HAP-1 (cell line): ENCODE data around the gene DUSP22.

Experiments used
- DNase-seq, 2 experiments: peaks; one replicate each; pipeline ENCODE4 v3.0.0-alpha.2; 2016 to 2020; ENCODE audit warnings: low spot score in 2 of 2
- H3K27me3 ChIP-seq: fragments of 250-450 bp; sonication (Bioruptor Pico); 2 replicates; pipeline ENCODE4 v1.5.1; 2020; ENCODE audit warnings: low read depth, mild to moderate bottlenecking, moderate library complexity
- H3K36me3 ChIP-seq: fragments of 250-450 bp; sonication (Bioruptor Pico); replicated peaks from 2 replicates; pipeline ENCODE4 v1.5.1; 2020; ENCODE audit warnings: mild to moderate bottlenecking
- H3K4me1 ChIP-seq: fragments of 250-450 bp; sonication (Bioruptor Pico); 2 replicates; pipeline ENCODE4 v1.5.1; 2020; ENCODE audit warnings: mild to moderate bottlenecking
- H3K4me3 ChIP-seq: fragments of 250-450 bp; sonication (Bioruptor Pico); 2 replicates; pipeline ENCODE4 v1.5.1; 2020; ENCODE audit warnings: mild to moderate bottlenecking, moderate library complexity
- H3K9me3 ChIP-seq: fragments of 250-450 bp; sonication (Bioruptor Pico); 2 replicates; pipeline ENCODE4 v1.5.1; 2020; ENCODE audit warnings: mild to moderate bottlenecking, moderate library complexity
- in situ Hi-C: fragments of 300-500 bp; cut with MboI; formaldehyde crosslinking; loops from 3 replicates; pipeline ENCODE4 v1.14.3; 2020; ENCODE audit warnings: low sequenced_read_pairs, inconsistent platforms, mixed read lengths

DUSP22 gene

GRCh38 chr6:341914-342831, 49.9 kb downstream of the DUSP22 start:
- Histone ChIP-seq H3K36me3 (no peaks in the 10 kb centered on the region), H3K4me1 (no peaks in the 10 kb centered on the region), H3K9me3 (peaks cover 16% of the 10 kb centered on the region), H3K27me3 (no peaks in the 10 kb centered on the region), H3K4me3 (no peak overlapping the region)
- in situ Hi-C loops, result no loop called here
- DNase-seq, result no peak

DNA sequence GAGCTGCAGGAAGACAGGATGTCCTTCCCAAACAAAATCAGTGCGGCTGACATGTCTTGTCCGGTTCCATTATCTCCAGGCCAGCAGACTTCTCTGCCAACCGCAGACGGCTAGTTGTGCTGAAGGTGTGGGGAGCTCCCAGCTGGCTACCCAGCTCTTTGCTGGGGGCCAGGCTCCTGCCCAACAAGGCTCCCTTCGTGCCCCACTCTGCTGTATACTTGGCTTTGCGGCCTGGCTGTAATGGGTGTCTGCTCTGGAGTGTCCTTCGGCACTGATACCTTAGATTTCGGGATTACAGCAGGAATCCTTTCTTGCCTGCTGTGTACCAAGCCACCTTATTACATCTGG, 50.5 kb downstream of the DUSP22 start:
- H3K4me1 ChIP-seq, result no peaks in the 10 kb centered on the region
- no peak overlapping the region for H3K4me3 ChIP-seq
- H3K9me3 ChIP-seq, result peaks cover 20% of the 10 kb centered on the region
- no peaks in the 10 kb centered on the region for H3K36me3 ChIP-seq
- in situ Hi-C loops, result no loop called here
- no peaks in the 10 kb centered on the region for H3K27me3 ChIP-seq
- no peak for DNase-seq

DNA sequence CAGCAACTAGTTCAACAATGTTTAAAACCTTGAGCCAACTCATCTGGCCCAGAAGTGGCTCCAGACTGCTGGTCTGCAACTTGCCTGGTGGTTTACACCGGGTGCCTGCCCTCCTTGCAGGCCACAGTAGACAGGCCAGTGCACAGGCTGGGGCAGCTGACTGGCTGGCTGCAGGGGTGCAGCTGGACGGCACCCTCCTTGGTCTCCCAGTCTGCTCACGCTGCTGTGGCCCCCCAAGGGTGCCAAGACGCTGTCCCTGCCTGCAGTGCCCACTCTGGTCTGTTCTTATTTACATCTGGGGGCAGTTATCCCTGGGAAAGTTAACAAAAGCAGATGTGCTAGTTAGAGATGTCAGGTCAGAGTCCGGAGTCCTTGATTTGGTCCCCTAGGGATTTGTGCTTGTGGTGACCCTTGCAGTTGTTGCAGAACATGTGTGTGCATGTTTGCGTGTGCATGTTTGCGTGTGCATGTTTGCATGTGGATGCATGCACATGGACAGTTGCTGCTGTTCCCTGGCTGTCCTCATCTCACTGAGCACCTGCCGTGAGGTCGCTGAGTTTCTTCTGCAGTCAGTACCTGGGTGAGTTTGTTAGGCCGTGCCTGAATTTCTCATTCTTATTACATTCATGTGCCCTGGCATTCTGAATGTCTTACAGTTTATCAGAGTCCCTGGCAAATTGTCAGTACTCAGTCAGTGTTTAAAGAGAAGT, 51.1 kb downstream of the DUSP22 start:
- Histone ChIP-seq H3K4me1 (no peaks in the 10 kb centered on the region), H3K36me3 (no peaks in the 10 kb centered on the region), H3K9me3 (peaks cover 20% of the 10 kb centered on the region), H3K4me3 (no peak overlapping the region), H3K27me3 (no peaks in the 10 kb centered on the region)
- in situ Hi-C loops, result no loop called here
- DNase-seq, result no peak

- Histone ChIP-seq H3K36me3 (no peaks in the 10 kb centered on the region), H3K4me1 (no peaks in the 10 kb centered on the region), H3K9me3 (peaks cover 20% of the 10 kb centered on the region), H3K4me3 (no peak overlapping the region), H3K27me3 (no peaks in the 10 kb centered on the region)
- DNase-seq, result no peak
- in situ Hi-C loops, result no loop called here
These were observed 51.9 kb downstream of the DUSP22 start for GRCh38 chr6:343960-344815.

DNA sequence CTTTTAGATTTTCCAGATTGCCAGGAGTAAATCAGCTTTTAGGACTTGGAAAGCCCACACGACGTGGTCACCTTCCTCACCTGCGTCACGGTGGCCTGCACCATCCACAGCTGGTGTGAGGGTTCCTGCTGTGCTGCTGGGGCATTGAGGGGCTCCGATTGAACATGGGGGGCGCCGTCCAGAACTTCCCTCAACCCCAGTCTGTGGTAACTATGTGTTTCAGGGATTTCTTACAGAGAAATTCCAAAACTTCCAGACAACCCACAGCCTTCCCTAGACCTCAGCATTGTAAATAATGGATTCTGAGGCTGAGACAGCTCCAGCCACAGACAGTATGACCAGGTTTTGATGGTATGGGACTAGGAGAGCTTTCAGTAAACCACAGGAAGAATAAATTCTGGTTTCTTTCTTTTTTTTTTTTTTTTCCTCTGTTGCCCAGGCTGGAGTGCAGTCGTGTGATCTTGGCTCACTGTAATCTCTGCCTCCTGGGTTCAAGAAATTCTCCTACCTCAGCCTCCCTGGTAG, 52.6 kb downstream of the DUSP22 start:
- H3K9me3 ChIP-seq, result peaks cover 19% of the 10 kb centered on the region
- H3K4me1 ChIP-seq, result no peaks in the 10 kb centered on the region
- no peak overlapping the region for H3K4me3 ChIP-seq
- DNase-seq, result no peak
- H3K27me3 ChIP-seq, result no peaks in the 10 kb centered on the region
- H3K36me3 ChIP-seq, result no peaks in the 10 kb centered on the region
- in situ Hi-C loops, result no loop called here

- H3K4me1 ChIP-seq, result no peaks in the 10 kb centered on the region
- no peak overlapping the region for H3K4me3 ChIP-seq
- no peak for DNase-seq
- H3K9me3 ChIP-seq, result peaks cover 16% of the 10 kb centered on the region
- no peaks in the 10 kb centered on the region for H3K27me3 ChIP-seq
- in situ Hi-C loops, result no loop called here
- H3K36me3 ChIP-seq, result no peaks in the 10 kb centered on the region
These were observed 53.6 kb downstream of the DUSP22 start for GRCh38 chr6:345747-346385.

DNA sequence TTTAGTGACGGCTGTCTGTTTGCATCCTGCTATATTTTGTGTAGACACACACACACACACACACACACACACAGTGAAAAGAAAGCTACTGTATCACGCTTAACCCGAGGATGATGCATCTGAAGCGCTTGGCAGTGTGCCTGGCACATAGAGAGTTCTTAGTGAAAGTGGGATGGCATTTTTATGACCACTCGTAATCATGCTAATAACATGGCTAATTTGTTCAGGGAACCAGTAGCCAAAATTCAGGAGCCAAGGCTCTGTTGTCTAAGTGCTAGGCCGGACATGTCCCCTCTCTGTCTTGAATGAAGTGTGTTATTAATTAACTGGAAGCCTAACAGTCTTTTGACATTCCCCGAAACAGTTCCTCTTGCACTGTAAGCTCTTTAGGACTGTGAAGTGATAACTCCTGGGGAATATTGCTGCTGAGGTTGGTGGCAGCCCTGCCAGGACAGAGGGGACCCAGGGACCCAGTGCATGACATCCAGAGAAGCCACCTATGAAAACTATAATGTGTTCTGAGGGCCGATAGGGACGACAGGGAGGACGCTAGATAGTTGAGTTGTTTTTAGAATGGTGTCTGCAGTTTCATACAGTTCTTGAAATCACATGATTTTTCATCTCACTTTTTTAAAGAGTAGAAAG, 54.2 kb downstream of the DUSP22 start:
- in situ Hi-C loops, result no loop called here
- Histone ChIP-seq H3K27me3 (no peaks in the 10 kb centered on the region), H3K4me1 (no peaks in the 10 kb centered on the region), H3K36me3 (no peaks in the 10 kb centered on the region), H3K4me3 (no peak overlapping the region), H3K9me3 (peaks cover 17% of the 10 kb centered on the region)
- no peak for DNase-seq

GRCh38 chr6:347232-347631, 54.9 kb downstream of the DUSP22 start:
- DNase-seq, result no peak
- H3K27me3 ChIP-seq, result no peaks in the 10 kb centered on the region
- in situ Hi-C loops, result no loop called here
- no peaks in the 10 kb centered on the region for H3K36me3 ChIP-seq
- peaks cover 20% of the 10 kb centered on the region for H3K9me3 ChIP-seq
- H3K4me3 ChIP-seq, result no peak overlapping the region
- no peaks in the 10 kb centered on the region for H3K4me1 ChIP-seq

- in situ Hi-C loops, result no loop called here
- H3K4me3 ChIP-seq, result no peak overlapping the region
- H3K27me3 ChIP-seq, result no peaks in the 10 kb centered on the region
- peaks cover 23% of the 10 kb centered on the region for H3K9me3 ChIP-seq
- no peaks in the 10 kb centered on the region for H3K36me3 ChIP-seq
- H3K4me1 ChIP-seq, result no peaks in the 10 kb centered on the region
- no peak for DNase-seq
These were observed 55.9 kb downstream of the DUSP22 start for GRCh38 chr6:347951-348859.

GRCh38 chr6:348860-349396, 56.6 kb downstream of the DUSP22 start:
- H3K36me3 ChIP-seq, result no peaks in the 10 kb centered on the region
- peaks cover 23% of the 10 kb centered on the region for H3K9me3 ChIP-seq
- DNase-seq, result no peak
- in situ Hi-C loops, result no loop called here
- no peaks in the 10 kb centered on the region for H3K4me1 ChIP-seq
- H3K4me3 ChIP-seq, result no peak overlapping the region
- H3K27me3 ChIP-seq, result no peaks in the 10 kb centered on the region

DNA sequence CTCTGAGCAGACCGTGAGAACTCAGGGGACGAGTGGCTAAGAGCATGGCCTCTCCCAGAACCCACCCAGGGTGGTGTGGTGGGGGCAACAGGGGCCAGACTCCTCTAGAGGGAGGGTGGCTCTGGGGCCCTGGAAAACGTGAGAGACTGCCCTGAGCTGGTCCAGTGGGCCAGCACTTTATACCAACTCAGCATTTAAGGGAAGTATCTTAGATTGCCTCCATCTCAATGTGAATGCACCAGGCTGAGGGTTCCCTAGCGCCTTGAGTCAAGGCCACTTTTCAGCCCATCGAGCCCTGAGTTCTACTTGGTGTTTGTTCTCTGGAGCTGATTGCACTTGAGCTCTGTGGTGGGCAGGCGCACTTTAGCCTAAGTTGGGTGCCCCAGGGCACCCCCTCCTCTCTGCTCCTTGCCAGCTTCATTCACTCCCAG, 57.2 kb downstream of the DUSP22 start:
- peaks cover 23% of the 10 kb centered on the region for H3K9me3 ChIP-seq
- H3K4me3 ChIP-seq, result no peak overlapping the region
- H3K36me3 ChIP-seq, result no peaks in the 10 kb centered on the region
- DNase-seq, result no peak
- no peaks in the 10 kb centered on the region for H3K4me1 ChIP-seq
- H3K27me3 ChIP-seq, result no peaks in the 10 kb centered on the region
- in situ Hi-C loops, result no loop called here

GRCh38 chr6:350371-350770, 58.1 kb downstream of the DUSP22 start:
- H3K27me3 ChIP-seq, result no peaks in the 10 kb centered on the region
- peaks cover 26% of the 10 kb centered on the region for H3K9me3 ChIP-seq
- H3K4me1 ChIP-seq, result no peaks in the 10 kb centered on the region
- H3K4me3 ChIP-seq, result no peak overlapping the region
- H3K36me3 ChIP-seq, result no peaks in the 10 kb centered on the region
- in situ Hi-C loops, result no loop called here
- no peak for DNase-seq
